ENCODE results near the gene CCDC71L. TPM values are rescaled to one million over a fixed set of nuclear protein-coding genes. Genes with fewer than 3 reads are reported as not detected.

CCDC71L gene
- total RNA-seq, 5 donors from 2014 or later (not counting 1 experiment from before 2014, with no cell fraction given): 13.0 to 21.9 (median 14.0) TPM

GRCh38 chr7:106613279-106613678 lies 47.7 kb downstream of the CCDC71L start:
- Mint-ChIP-seq H3K27ac (no peak overlapping the region), H3K4me1 (no peaks in the 10 kb centered on the region), H3K9me3 (peaks cover 0 to 14% (median 12%) of the 10 kb centered on the region in 3 donors), H3K4me3 (no peak overlapping the region), H3K27me3 (peaks cover 0 to 3% of the 10 kb centered on the region in 2 donors), H3K36me3 (no peaks in the 10 kb centered on the region)
- ATAC-seq (replicated peaks in 1 of 4) (no peak), DNase-seq (no peak)
- no peaks in the 10 kb centered on the region for H3K4me1 ChIP-seq (ENCODE audit: control insufficient read depth in 1 of 2, extremely low read depth in 1 of 2, insufficient read depth in 2 of 2, low read length in 2 of 2)
- ChIA-PET POLR2A (interaction anchor here in 1 of 2 donors (0.7 kb wide), 1 partner anchor 42 kb away, joined by 3 read pairs; no protein-coding TSS in a partner anchor), CTCF (no interaction called here)
- no peaks in the 10 kb centered on the region for H3K36me3 ChIP-seq (ENCODE audit: control insufficient read depth in 2 of 2, extremely low read depth in 1 of 2, insufficient read depth in 1 of 2, low read length in 1 of 2)
- WGBS (ENCODE audit: insufficient coverage): no CpG with 5 or more reads among the region's 6 CpGs
- no peak overlapping the region for H3K27ac ChIP-seq (ENCODE audit: low read length)
- H3K4me3 ChIP-seq (ENCODE audit: control insufficient read depth in 1 of 2, extremely low read depth in 1 of 2, low read length in 1 of 2): no peak overlapping the region
- no peaks in the 10 kb centered on the region for H3K9me3 ChIP-seq
- no peaks in the 10 kb centered on the region for H3K27me3 ChIP-seq (replicated peaks in 1 of 2; ENCODE audit: control insufficient read depth in 2 of 2, extremely low read depth in 1 of 2, insufficient read depth in 2 of 2, low read length in 1 of 2)

GRCh38 chr7:106612432-106612831 lies 48.5 kb downstream of the CCDC71L start:
- Mint-ChIP-seq H3K4me1 (no peaks in the 10 kb centered on the region), H3K9me3 (peaks cover 0 to 14% (median 12%) of the 10 kb centered on the region in 3 donors), H3K4me3 (no peak overlapping the region), H3K27me3 (peaks cover 0 to 3% of the 10 kb centered on the region in 2 donors), H3K36me3 (no peaks in the 10 kb centered on the region), H3K27ac (no peak overlapping the region)
- CTCF ChIA-PET: no interaction called here
- H3K27ac ChIP-seq (ENCODE audit: low read length): no peak overlapping the region
- no peak overlapping the region for H3K4me3 ChIP-seq (ENCODE audit: control insufficient read depth in 1 of 2, extremely low read depth in 1 of 2, low read length in 1 of 2)
- ATAC-seq (replicated peaks in 1 of 4) (no peak), DNase-seq (no peak)
- no peaks in the 10 kb centered on the region for H3K36me3 ChIP-seq (ENCODE audit: control insufficient read depth in 2 of 2, extremely low read depth in 1 of 2, insufficient read depth in 1 of 2, low read length in 1 of 2)
- POLR2A ChIA-PET: no interaction called here
- no peaks in the 10 kb centered on the region for H3K9me3 ChIP-seq
- no peaks in the 10 kb centered on the region for H3K4me1 ChIP-seq (ENCODE audit: control insufficient read depth in 1 of 2, extremely low read depth in 1 of 2, insufficient read depth in 2 of 2, low read length in 2 of 2)
- no CpG with 5 or more reads among the region's 1 CpG for WGBS (ENCODE audit: insufficient coverage)
- no peaks in the 10 kb centered on the region for H3K27me3 ChIP-seq (replicated peaks in 1 of 2; ENCODE audit: control insufficient read depth in 2 of 2, extremely low read depth in 1 of 2, insufficient read depth in 2 of 2, low read length in 1 of 2)

- H3K27me3 ChIP-seq (replicated peaks in 1 of 2; ENCODE audit: control insufficient read depth in 2 of 2, extremely low read depth in 1 of 2, insufficient read depth in 2 of 2, low read length in 1 of 2): no peaks in the 10 kb centered on the region
- no peaks in the 10 kb centered on the region for H3K36me3 ChIP-seq (ENCODE audit: control insufficient read depth in 2 of 2, extremely low read depth in 1 of 2, insufficient read depth in 1 of 2, low read length in 1 of 2)
- H3K27ac ChIP-seq (ENCODE audit: low read length): no peak overlapping the region
- Mint-ChIP-seq H3K4me1 (no peaks in the 10 kb centered on the region), H3K36me3 (no peaks in the 10 kb centered on the region), H3K4me3 (no peak overlapping the region), H3K9me3 (peaks cover 0 to 14% (median 12%) of the 10 kb centered on the region in 3 donors), H3K27ac (no peak overlapping the region), H3K27me3 (peaks cover 0 to 3% of the 10 kb centered on the region in 2 donors)
- no CpG with 5 or more reads among the region's 3 CpGs for WGBS (ENCODE audit: insufficient coverage)
- DNase-seq (no peak), ATAC-seq (replicated peaks in 1 of 4) (no peak)
- no peak overlapping the region for H3K4me3 ChIP-seq (ENCODE audit: control insufficient read depth in 1 of 2, extremely low read depth in 1 of 2, low read length in 1 of 2)
- H3K9me3 ChIP-seq: no peaks in the 10 kb centered on the region
- no peaks in the 10 kb centered on the region for H3K4me1 ChIP-seq (ENCODE audit: control insufficient read depth in 1 of 2, extremely low read depth in 1 of 2, insufficient read depth in 2 of 2, low read length in 2 of 2)
- POLR2A ChIA-PET: no interaction called here
- CTCF ChIA-PET: interaction anchor here in 1 of 2 donors (0.5 kb wide), 1 partner anchor 22 kb away, joined by 3 read pairs; no protein-coding TSS in a partner anchor
Observed at GRCh38 chr7:106611911-106612310, 49.0 kb downstream of the CCDC71L start.

GRCh38 chr7:106610996-106611886 lies 49.7 kb downstream of the CCDC71L start:
- ChIA-PET POLR2A (no interaction called here), CTCF (interaction anchor here in 1 of 2 donors (0.5 kb wide), 1 partner anchor 21 kb away, joined by 3 read pairs; no protein-coding TSS in a partner anchor)
- H3K27me3 ChIP-seq (replicated peaks in 1 of 2; ENCODE audit: control insufficient read depth in 2 of 2, extremely low read depth in 1 of 2, insufficient read depth in 2 of 2, low read length in 1 of 2): no peaks in the 10 kb centered on the region
- H3K36me3 ChIP-seq (ENCODE audit: control insufficient read depth in 2 of 2, extremely low read depth in 1 of 2, insufficient read depth in 1 of 2, low read length in 1 of 2): no peaks in the 10 kb centered on the region
- DNase-seq: no peak
- H3K4me1 ChIP-seq (ENCODE audit: control insufficient read depth in 1 of 2, extremely low read depth in 1 of 2, insufficient read depth in 2 of 2, low read length in 2 of 2): no peaks in the 10 kb centered on the region
- H3K36me3 Mint-ChIP-seq: no peaks in the 10 kb centered on the region
- H3K4me3 ChIP-seq (ENCODE audit: control insufficient read depth in 1 of 2, extremely low read depth in 1 of 2, low read length in 1 of 2): no peak overlapping the region
- no peak overlapping the region for H3K27ac Mint-ChIP-seq
- H3K9me3 Mint-ChIP-seq: peaks cover 0 to 14% (median 12%) of the 10 kb centered on the region in 3 donors
- H3K4me1 Mint-ChIP-seq: no peaks in the 10 kb centered on the region
- 75% methylated on average over 3 of the region's 6 CpGs for WGBS (ENCODE audit: insufficient coverage)
- no peaks in the 10 kb centered on the region for H3K9me3 ChIP-seq
- peaks cover 0 to 3% of the 10 kb centered on the region in 2 donors for H3K27me3 Mint-ChIP-seq
- no peak overlapping the region for H3K4me3 Mint-ChIP-seq
- no peak for ATAC-seq (replicated peaks in 1 of 4)
- no peak overlapping the region for H3K27ac ChIP-seq (ENCODE audit: low read length)

- H3K4me1 Mint-ChIP-seq: peaks cover 0 to 2% (median 2%) of the 10 kb centered on the region in 3 donors
- no peaks in the 10 kb centered on the region for H3K36me3 ChIP-seq (ENCODE audit: control insufficient read depth in 2 of 2, extremely low read depth in 1 of 2, insufficient read depth in 1 of 2, low read length in 1 of 2)
- no peaks in the 10 kb centered on the region for H3K4me1 ChIP-seq (ENCODE audit: control insufficient read depth in 1 of 2, extremely low read depth in 1 of 2, insufficient read depth in 2 of 2, low read length in 2 of 2)
- ATAC-seq (replicated peaks in 1 of 4): no peak
- no peak overlapping the region for H3K4me3 ChIP-seq (ENCODE audit: control insufficient read depth in 1 of 2, extremely low read depth in 1 of 2, low read length in 1 of 2)
- peaks cover 0 to 14% (median 12%) of the 10 kb centered on the region in 3 donors for H3K9me3 Mint-ChIP-seq
- no peak overlapping the region for H3K27ac Mint-ChIP-seq
- ChIA-PET CTCF (no interaction called here), POLR2A (no interaction called here)
- no peak for DNase-seq
- H3K27me3 Mint-ChIP-seq: peaks cover 0 to 3% of the 10 kb centered on the region in 2 donors
- H3K4me3 Mint-ChIP-seq: no peak overlapping the region
- H3K27ac ChIP-seq (ENCODE audit: low read length): no peak overlapping the region
- 100% methylated on average over 2 of the region's 5 CpGs for WGBS (ENCODE audit: insufficient coverage)
- no peaks in the 10 kb centered on the region for H3K36me3 Mint-ChIP-seq
- no peaks in the 10 kb centered on the region for H3K9me3 ChIP-seq
- H3K27me3 ChIP-seq (replicated peaks in 1 of 2; ENCODE audit: control insufficient read depth in 2 of 2, extremely low read depth in 1 of 2, insufficient read depth in 2 of 2, low read length in 1 of 2): no peaks in the 10 kb centered on the region
Observed at GRCh38 chr7:106609416-106609815, 51.5 kb downstream of the CCDC71L start.

- Histone ChIP-seq H3K4me1 (ENCODE audit: control insufficient read depth in 1 of 2, extremely low read depth in 1 of 2, insufficient read depth in 2 of 2, low read length in 2 of 2) (no peaks in the 10 kb centered on the region), H3K27me3 (replicated peaks in 1 of 2; ENCODE audit: control insufficient read depth in 2 of 2, extremely low read depth in 1 of 2, insufficient read depth in 2 of 2, low read length in 1 of 2) (no peaks in the 10 kb centered on the region), H3K9me3 (no peaks in the 10 kb centered on the region), H3K27ac (ENCODE audit: low read length) (no peak overlapping the region), H3K4me3 (ENCODE audit: control insufficient read depth in 1 of 2, extremely low read depth in 1 of 2, low read length in 1 of 2) (no peak overlapping the region), H3K36me3 (ENCODE audit: control insufficient read depth in 2 of 2, extremely low read depth in 1 of 2, insufficient read depth in 1 of 2, low read length in 1 of 2) (no peaks in the 10 kb centered on the region)
- CTCF ChIA-PET: no interaction called here
- no peak for ATAC-seq (replicated peaks in 1 of 4)
- Mint-ChIP-seq H3K27me3 (peaks cover 0 to 3% of the 10 kb centered on the region in 2 donors), H3K9me3 (peaks cover 0 to 14% (median 12%) of the 10 kb centered on the region in 3 donors), H3K36me3 (no peaks in the 10 kb centered on the region), H3K4me3 (no peak overlapping the region), H3K27ac (no peak overlapping the region), H3K4me1 (peaks cover 0 to 6% (median 6%) of the 10 kb centered on the region in 3 donors)
- WGBS (ENCODE audit: insufficient coverage): no CpG with 5 or more reads among the region's 1 CpG
- DNase-seq: no peak
- POLR2A ChIA-PET: no interaction called here
Observed at GRCh38 chr7:106608661-106609060, 52.3 kb downstream of the CCDC71L start.
